Activated CD8-positive, alpha-beta memory T cell treated with anti-CD3 and anti-CD28 coated beads, Interleukin-2, amount 50 U/mL, for 48 hours (primary cell): ENCODE data around the gene GPR152.
"Not testable (repeated sequence)": the region's sequence is repeated elsewhere in the genome, so short reads cannot be mapped to it uniquely, and the experiment has no call there.

ENCODE experiments used
- DNase-seq: peaks from one replicate; pipeline ENCODE4 v3.0.0-alpha.2; 2020

GPR152 gene

DNA sequence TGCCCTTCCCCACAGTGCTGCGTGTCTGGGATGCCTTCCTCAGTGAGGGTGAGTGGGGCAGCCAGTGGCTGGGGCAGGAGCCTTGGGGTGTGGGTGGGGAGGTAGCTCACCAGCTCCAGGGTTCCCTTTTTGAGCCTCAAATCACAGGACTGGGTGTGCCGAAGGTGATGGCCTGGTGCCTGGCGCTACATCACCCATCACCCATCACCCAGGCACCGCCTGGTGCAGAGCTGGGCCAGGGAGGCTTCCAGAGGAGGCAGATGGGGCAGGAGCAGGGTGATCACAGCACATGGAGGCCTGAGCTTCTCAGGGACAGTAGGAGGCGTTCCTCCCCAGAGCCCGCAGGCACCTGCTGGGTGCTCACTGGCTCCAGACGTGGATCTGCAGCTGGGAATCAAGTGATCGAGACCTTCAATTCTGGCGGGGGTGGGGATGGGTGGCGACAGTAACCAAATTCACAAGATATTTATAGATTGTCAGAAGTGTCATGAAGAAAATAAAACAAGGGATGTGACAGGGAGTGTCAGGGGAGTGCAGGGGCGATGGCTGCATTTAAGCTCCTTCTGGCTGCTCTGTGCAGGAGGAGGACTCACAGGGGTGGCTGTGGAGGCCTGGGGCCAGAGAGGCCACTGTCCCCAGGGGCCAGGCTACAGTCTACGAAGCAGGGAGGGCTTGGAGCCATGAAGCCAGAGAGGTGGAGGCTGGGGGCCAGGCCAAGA is 45.4 kb downstream of the GPR152 start:
- DNase-seq: no peak

DNA sequence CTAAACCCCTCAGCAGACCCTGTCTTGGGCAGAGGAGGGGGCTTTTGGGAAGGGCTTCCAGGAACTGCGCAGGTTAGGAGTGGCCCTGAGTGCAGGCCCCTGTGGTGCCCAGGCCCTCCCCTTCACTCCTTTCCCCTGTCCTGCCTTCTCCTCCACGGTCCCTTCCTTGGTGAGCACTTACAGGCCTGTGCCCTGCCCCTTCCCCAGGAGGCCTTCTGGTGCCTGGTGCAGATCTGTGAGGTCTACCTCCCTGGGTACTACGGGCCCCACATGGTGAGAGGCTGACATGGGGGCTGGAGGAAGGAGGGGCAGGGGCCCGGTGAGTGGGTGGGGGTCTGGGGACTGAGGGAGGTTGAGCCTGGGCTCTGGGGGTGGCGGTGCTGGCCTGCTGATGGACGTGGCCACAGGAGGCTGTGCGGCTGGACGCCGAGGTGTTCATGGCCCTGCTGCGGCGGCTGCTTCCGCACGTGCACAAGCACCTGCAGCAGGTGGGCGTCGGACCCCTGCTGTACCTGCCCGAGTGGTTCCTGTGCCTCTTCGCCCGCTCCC is 46.0 kb downstream of the GPR152 start:
- no peak for DNase-seq

DNA sequence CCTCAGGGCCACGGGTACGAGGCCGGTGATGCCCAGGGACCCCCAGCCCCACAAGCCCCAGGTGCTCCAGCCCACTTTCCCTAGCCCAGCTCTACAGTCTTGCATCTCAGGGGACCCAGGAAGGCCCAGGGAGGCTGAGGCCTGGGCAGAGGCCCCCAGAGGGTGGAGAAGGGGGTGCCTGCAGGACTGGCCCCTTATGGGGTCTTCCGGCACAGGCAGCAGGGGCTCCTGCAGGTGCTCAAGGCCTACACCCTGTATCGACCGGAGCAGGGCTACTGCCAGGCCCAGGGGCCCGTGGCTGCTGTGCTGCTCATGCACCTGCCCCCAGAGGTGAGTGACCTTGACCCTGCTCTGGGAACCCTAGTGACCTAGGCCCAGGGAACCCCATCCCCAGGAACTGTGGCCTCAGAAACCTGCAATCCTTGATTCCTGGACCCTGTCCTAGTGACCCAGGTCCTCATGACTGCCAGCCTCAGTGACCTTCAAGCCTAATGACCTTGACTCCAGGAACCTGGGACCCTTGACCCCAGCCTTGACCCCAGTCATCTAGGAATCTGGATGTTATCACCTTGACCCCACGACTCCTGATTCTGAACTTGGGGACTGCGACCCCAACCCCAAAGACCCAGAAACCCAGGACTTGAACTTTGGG is 46.7 kb downstream of the GPR152 start:
- no peak for DNase-seq

DNA sequence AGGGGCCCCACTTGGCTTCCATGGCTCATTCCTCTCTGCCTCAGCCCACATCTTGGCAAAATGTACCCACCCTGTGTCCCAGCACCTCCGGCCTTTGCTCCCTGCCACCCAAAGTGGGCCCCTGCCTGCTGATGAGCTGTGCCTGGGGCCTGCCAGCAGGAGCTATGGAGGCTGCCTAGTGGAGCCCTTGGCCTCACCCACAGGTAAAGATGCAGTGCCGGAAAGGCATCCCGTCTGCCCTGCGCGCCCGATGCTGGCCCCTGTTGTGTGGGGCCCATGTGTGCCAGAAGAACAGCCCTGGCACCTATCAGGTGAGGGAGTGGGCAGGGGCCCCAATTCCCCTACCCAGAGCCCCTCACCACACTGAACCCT is 47.3 kb downstream of the GPR152 start:
- no peak for DNase-seq

DNA sequence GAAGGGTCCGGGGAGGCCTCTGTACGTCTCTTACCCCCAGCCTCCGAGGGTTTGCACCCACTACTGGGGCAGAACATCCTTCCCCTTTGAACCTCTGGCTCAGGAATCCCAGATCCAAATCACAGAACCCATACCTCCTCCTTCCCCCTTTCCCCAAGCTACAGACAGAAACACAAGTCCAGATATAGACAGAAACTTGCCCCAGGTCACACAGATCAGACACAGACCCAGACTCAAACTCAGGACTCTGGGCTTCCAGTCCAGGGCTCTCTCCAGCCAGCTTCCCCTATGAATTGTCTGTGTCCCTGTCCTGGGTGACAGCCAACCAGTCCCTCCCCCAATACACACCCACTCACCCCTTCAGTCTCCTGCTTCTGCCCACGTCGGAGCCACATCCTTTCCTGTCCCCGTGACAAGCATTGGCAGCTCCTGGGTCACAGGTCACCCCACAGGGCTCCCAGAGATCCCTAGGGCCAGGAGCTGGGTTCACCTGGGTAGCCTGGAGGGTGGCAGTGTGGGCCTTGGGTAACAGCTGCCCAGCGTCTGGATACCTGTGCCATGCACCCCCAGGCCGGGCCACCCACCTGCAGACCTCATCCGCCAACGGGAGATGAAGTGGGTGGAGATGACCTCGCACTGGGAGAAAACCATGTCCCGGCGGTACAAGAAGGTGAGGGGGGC is 47.9 kb downstream of the GPR152 start:
- DNase-seq: no peak

DNA sequence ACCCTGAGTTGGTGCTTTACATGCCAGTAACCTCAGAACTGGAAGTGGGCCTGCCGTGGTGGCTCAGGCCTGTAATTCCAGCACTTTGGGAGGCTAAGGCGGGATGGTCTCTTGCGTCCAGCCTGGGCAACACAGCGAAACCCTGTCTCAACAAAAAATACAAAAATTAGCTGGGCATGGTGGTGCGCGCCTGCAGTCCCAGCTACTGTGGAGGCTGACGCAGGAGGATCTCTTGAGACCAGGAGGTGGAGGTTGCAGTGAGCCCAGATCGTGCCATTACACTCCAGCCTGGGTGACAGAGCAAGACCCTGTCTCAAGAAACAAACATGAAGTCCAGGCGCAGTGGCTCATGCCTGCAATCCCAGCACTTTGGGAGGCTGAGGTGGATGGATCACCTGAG is 49.4 kb downstream of the GPR152 start:
- not testable (repeated sequence) for DNase-seq

DNA sequence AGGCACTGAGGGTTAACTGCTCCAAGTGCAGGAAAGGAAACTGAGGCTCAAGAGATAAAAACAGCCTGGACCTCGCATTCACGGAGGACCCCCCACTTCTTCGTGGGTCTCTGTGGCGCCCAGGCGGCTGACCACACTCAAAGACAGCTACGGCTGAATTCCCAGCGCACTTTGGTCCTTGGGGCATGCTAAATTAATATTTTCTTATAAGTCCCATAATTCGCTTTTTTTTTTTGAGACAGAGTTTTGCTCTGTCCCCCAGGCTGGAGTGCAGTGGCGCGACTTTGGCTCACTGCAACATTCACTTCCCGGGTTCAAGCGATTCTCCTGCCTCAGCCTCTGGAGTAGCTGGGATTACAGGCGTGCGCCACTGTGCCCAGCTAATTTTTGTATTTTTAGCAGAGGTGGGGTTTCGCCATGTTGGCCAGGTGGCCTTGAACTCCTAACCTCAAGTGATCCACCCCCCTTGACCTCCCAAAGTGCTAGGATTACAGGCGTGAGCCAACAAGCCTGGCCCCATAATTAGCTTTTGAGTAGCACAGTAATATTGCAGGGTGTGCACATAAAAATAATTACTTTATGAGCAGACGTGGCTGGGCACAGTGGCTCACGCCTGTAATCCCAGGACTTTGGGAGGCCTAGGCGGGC is 50.2 kb downstream of the GPR152 start:
- not testable (repeated sequence) for DNase-seq

DNA sequence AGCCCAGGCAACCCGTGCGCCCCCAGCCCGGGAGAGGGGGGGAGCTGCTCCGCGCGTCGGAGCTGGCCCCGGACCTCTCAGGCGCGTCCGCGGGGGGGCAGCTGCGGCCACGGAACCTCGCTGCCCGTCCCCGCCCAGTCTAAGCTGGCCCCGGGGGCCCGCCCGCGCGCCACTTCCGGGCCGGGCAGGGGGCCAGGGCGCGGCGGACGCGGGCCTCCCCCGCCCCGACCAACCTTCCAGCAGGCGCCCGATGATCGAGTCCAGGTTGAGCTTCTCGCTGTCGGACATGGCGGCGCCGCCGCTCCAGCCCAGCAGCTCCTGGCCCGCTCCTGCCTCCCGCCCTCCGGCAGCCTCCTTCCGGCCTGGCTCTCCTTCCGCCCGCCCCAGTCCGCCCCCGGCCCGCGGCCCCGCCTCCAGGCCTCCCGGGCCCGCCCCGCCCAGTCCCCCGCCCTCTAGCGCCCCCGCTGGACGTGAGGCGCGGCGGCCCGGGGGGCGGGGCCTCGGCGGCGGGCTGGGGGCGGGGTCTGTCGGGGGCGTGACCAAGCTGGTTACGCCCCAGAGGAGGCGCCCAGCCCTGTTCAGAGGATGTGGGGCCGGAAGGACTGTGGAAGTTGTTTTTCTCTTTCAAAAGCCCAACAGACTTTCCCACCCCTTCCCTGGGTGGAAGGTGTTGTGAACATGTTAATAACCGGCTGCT is 50.9 kb downstream of the GPR152 start, which contains the start of gene PPP1CA:
Gene PPP1CA, minus strand, starts transcription at position 364 of the 697 bp plus-strand sequence. Its CDS starts 76 bp downstream, at position 288.
- DNase-seq: peak; percentile 98
